Measurements from ENCODE around the gene ATG9B. TPM values are rescaled to one million over a fixed set of nuclear protein-coding genes. Genes with fewer than 3 reads are reported as not detected.

The ATG9B gene
- polyA plus RNA-seq, 1 of the 3 experiments (the other 2 are of a cell fraction): 0.67 TPM

DNA sequence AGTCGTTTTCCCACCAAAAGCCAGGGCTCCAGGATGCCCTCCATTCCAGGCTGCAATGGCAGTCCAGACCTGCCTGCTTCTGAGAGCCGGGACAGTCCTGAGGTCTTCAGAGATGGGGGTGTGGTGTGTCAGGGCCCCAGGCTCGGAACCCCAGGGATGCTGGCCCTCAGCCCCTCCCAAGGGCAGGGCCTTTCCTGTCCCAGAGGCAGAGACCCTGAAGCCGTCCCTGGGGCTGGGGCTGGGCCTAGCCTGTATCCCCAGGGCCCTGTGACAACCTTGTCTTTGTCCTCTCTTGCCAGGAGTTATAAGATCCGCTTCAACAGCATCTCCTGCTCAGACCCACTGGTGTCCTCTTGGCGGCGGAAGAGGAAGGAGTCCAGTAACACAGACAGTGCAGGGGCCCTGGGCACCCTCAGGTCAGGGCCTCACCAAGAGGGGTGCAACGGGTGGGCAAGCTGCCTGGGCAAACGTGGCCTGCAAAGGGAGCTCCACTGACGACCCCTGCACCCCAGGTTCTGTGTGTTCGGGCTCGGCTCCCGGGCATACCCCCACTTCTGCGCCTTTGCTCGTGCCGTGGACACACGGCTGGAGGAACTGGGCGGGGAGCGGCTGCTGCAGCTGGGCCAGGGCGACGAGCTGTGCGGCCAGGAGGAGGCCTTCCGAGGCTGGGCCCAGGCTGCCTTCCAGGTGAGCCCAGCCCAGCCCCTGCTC, 17.5 kb downstream of the ATG9B start:
- TF ChIP-seq CTCF (IDR thresholded peaks at IDR 0.05): no peak
- no peak for TF ChIP-seq ZBTB33 (IDR thresholded peaks at IDR 0.05; ENCODE audit: borderline replicate concordance, low read depth)
- TF ChIP-seq SIN3A (IDR thresholded peaks at IDR 0.05; ENCODE audit: borderline replicate concordance, low read depth, low read length): no peak
- TF ChIP-seq RFX5 (IDR thresholded peaks at IDR 0.05; ENCODE audit: low read length): no peak
- TF ChIP-seq YY1 (IDR thresholded peaks at IDR 0.05; ENCODE audit: low read depth): no peak
- TF ChIP-seq GABPA (IDR thresholded peaks at IDR 0.05; ENCODE audit: low read depth): no peak
- no peak for TF ChIP-seq EZH2phosphoT487 (IDR thresholded peaks at IDR 0.05; ENCODE audit: borderline replicate concordance, low read depth)
- TF ChIP-seq, protein P1, sequence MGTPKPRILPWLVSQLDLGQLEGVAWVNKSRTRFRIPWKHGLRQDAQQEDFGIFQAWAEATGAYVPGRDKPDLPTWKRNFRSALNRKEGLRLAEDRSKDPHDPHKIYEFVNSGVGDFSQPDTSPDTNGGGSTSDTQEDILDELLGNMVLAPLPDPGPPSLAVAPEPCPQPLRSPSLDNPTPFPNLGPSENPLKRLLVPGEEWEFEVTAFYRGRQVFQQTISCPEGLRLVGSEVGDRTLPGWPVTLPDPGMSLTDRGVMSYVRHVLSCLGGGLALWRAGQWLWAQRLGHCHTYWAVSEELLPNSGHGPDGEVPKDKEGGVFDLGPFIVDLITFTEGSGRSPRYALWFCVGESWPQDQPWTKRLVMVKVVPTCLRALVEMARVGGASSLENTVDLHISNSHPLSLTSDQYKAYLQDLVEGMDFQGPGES (IDR thresholded peaks at IDR 0.05; ENCODE audit: low read depth, low read length): no peak
- TF ChIP-seq PBX3 (IDR thresholded peaks at IDR 0.05): no peak
- no peak for TF ChIP-seq SMC3 (IDR thresholded peaks at IDR 0.05; ENCODE audit: low read depth, low read length)
- no peak for TF ChIP-seq FOXJ3 (CRISPR knock-in tag; IDR thresholded peaks at IDR 0.05)
- TF ChIP-seq, protein P2, sequence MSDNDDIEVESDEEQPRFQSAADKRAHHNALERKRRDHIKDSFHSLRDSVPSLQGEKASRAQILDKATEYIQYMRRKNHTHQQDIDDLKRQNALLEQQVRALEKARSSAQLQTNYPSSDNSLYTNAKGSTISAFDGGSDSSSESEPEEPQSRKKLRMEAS (IDR thresholded peaks at IDR 0.05; ENCODE audit: low read depth): no peak
- no peak for TF ChIP-seq ELF1 (IDR thresholded peaks at IDR 0.05)
- no peak for TF ChIP-seq POLR2AphosphoS5 (IDR thresholded peaks at IDR 0.05; ENCODE audit: low read depth, low read length)
- TF ChIP-seq FOXM1 (IDR thresholded peaks at IDR 0.05; ENCODE audit: low read depth): no peak
- no peak for TF ChIP-seq CHD2 (IDR thresholded peaks at IDR 0.05; ENCODE audit: low read length, partially characterized antibody)
- no peak for TF ChIP-seq TEAD4 (IDR thresholded peaks at IDR 0.05; ENCODE audit: borderline replicate concordance, insufficient read depth)
- TF ChIP-seq NFIC (IDR thresholded peaks at IDR 0.05; ENCODE audit: borderline replicate concordance): no peak
- no peaks in the 10 kb centered on the region for H3K36me3 ChIP-seq (replicated peaks in 1 of 2; ENCODE audit: control insufficient read depth in 1 of 2, insufficient read depth in 2 of 2, low read length in 1 of 2)
- no peaks in the 10 kb centered on the region for H3K9me2 ChIP-seq
- H3K27ac ChIP-seq (ENCODE audit: low read depth in 2 of 2, low read length in 1 of 2): no peak overlapping the region
- H3K4me3 ChIP-seq (ENCODE audit: low read depth in 2 of 2, low read length in 1 of 2): no peak overlapping the region
- 0 out of 2 replicates have a peak, but pooled peaks cover 5% of the 10 kb centered on the region for H3K27me3 ChIP-seq (ENCODE audit: insufficient read depth)
- H3K9me3 ChIP-seq: no peaks in the 10 kb centered on the region
- H2AFZ ChIP-seq (ENCODE audit: low read depth): no peak overlapping the region
- no peaks in the 10 kb centered on the region for H3F3A ChIP-seq (replicated peaks; ENCODE audit: insufficient read depth)
- no peaks in the 10 kb centered on the region for H4K20me1 ChIP-seq (ENCODE audit: insufficient read depth)
- DNase-seq: no peak
- ChIA-PET CTCF (interaction anchor here (0.7 to 11.3 kb wide), 12 partner anchors 8 to 558 kb away, joined by 3 to 151 read pairs (median 10); partner anchors contain the start of genes ATG9B, GBX1 and NOS3), POLR2A (no interaction called here)
- H3K4me1 ChIP-seq (ENCODE audit: control insufficient read depth in 1 of 2, insufficient read depth in 2 of 2, low read depth in 1 of 2, low read length in 1 of 2): peaks cover 0 to 14% of the 10 kb centered on the region in 2 experiments; a peak in 1 of 4 replicates
- no peak overlapping the region for H3K9ac ChIP-seq
- 70% methylated on average over 18 of the region's 23 CpGs for WGBS (ENCODE audit: low lambda C conversion rate)
- H3K79me2 ChIP-seq (ENCODE audit: insufficient read depth): no peaks in the 10 kb centered on the region
- H3K4me2 ChIP-seq: no peak overlapping the region
